K562 (cell line): Measurements from ENCODE around the gene DHRS13. TPM values are rescaled to one million over a fixed set of nuclear protein-coding genes. Genes with fewer than 3 reads are reported as not detected.
A peak's percentile ranks its signal among the peaks of the same experiment; 100 is the strongest.

ENCODE experiments used
- ATAC-seq: fragments of 200-7000 bp; cut with Tn5 transposase; 3 replicates; pipeline ENCODE4 v1.9.1; 2020; ENCODE audit warnings: moderate library complexity
- BruUV-seq: library from RNA; stranded (reverse); fragments of 400-500 nt; replicated peaks from 2 replicates; lab custom pipeline; 2021; lab: Mats Ljungman, UMichigan
- CTCF ChIA-PET: fragments of 300-600 bp; formaldehyde crosslinking; extraction: SDS; loops from one replicate; lab custom pipeline; 2021; ENCODE audit warnings: low intra/inter-chr PET ratio; lab: Yijun Ruan, JAX
- POLR2A ChIA-PET: fragments of 300-600, 350-650 bp; sonication (Branson Sonifier 250); formaldehyde crosslinking; extraction: SDS; loops from one replicate; lab custom pipeline; 2021; ENCODE audit warnings: antibody characterized with exemption, inconsistent platforms; lab: Yijun Ruan, JAX
- DNase-seq, 4 experiments: peaks; one replicate each; pipeline versions ENCODE4 v3.0.0 to v3.0.0-alpha.2; 2011 to 2018; ENCODE audit warnings: low spot score in 3 of 4, mixed read lengths in 3 of 4; ENCODE audit errors: extremely low read depth in 1 of 4
- FAIRE-seq: peaks from 2 replicates; lab custom pipeline; 2011; peaks lifted over from hg19 to GRCh38; lab: Jason Lieb, UNC
- H2AFZ ChIP-seq: 2 replicates; pipeline ENCODE4 v1.6.0; 2011; ENCODE audit warnings: low read depth, low read length, control low read depth, inconsistent platforms
- H3K27ac ChIP-seq: fragments of 200-600 bp; 3 replicates; pipeline ENCODE4 v1.8.0; 2011; ENCODE audit warnings: low read depth, mild to moderate bottlenecking, control low read depth, inconsistent platforms, low read length, moderate library complexity, mixed read lengths; ENCODE audit errors: extremely low read depth
- H3K27me3 ChIP-seq, 2 experiments: fragments of 300-600 bp in 1 of 2; 2 replicates in 1 of 2; 3 replicates in 1 of 2; pipeline versions ENCODE4 v1.6.0 to v1.8.0; 2011; ENCODE audit warnings: inconsistent platforms in 2 of 2, low read length in 2 of 2, mild to moderate bottlenecking in 1 of 2, mixed read lengths in 1 of 2, moderate library complexity in 1 of 2; ENCODE audit not compliant: control insufficient read depth in 2 of 2, insufficient read depth in 2 of 2
- H3K36me3 ChIP-seq: fragments of 300-600 bp; 3 replicates; pipeline ENCODE4 v1.8.0; 2011; ENCODE audit warnings: mild to moderate bottlenecking, low read length, inconsistent platforms; ENCODE audit not compliant: control insufficient read depth, insufficient read depth
- H3K4me1 ChIP-seq, 2 experiments: fragments of 200-600 bp in 1 of 2; replicated peaks in 1 of 2; 2 replicates in 1 of 2; 3 replicates in 1 of 2; pipeline versions ENCODE4 v1.5.1 to v1.8.0; 2011; ENCODE audit warnings: inconsistent platforms in 2 of 2, low read length in 2 of 2, mild to moderate bottlenecking in 1 of 2, mixed read lengths in 1 of 2, moderate library complexity in 1 of 2; ENCODE audit not compliant: control insufficient read depth in 2 of 2, insufficient read depth in 2 of 2
- H3K4me2 ChIP-seq: 2 replicates; pipeline ENCODE4 v1.6.1; 2011; ENCODE audit warnings: low read length, control low read depth, inconsistent platforms, mixed read lengths; ENCODE audit not compliant: insufficient read depth
- H3K4me3 ChIP-seq: fragments of 200-600 bp; sonication (generic), shearing (Covaris generic); 2 replicates; pipeline ENCODE4 v1.5.1; 2016; ENCODE audit warnings: control low read depth, inconsistent platforms
- H3K79me2 ChIP-seq: fragments of 200-600 bp; 3 replicates; pipeline ENCODE4 v1.8.0; 2011; ENCODE audit warnings: low read length, inconsistent platforms; ENCODE audit not compliant: control insufficient read depth, insufficient read depth
- H3K9ac ChIP-seq, 2 experiments: 2 replicates each; pipeline versions ENCODE4 v1.6.0 to v1.6.1; 2011; ENCODE audit warnings: low read depth in 2 of 2, low read length in 2 of 2, control low read depth in 1 of 2, inconsistent platforms in 1 of 2, mild to moderate bottlenecking in 1 of 2, mixed read lengths in 1 of 2; ENCODE audit not compliant: insufficient read depth in 1 of 2
- H3K9me1 ChIP-seq: one replicate; pipeline ENCODE4 v1.6.0; 2011; ENCODE audit warnings: inconsistent platforms, mild to moderate bottlenecking, low read length, moderate library complexity; ENCODE audit not compliant: control insufficient read depth, insufficient read depth
- H3K9me3 ChIP-seq: replicated peaks from 2 replicates; pipeline ENCODE4 v1.5.1; 2011; ENCODE audit warnings: low read depth, low read length, inconsistent platforms; ENCODE audit not compliant: control insufficient read depth, insufficient read depth
- H4K20me1 ChIP-seq: replicated peaks from 2 replicates; pipeline ENCODE4 v1.6.1; 2011; ENCODE audit warnings: low read length, inconsistent platforms, mixed read lengths; ENCODE audit not compliant: control insufficient read depth, insufficient read depth
- CAMTA2 ChIP-seq: fragments of 250-450 bp; sonication (Bioruptor Pico); conservative IDR thresholded peaks from 2 replicates; pipeline ENCODE4 v1.5.1; 2022
- RBM25 ChIP-seq: fragments of 200-400 bp; formaldehyde crosslinking; IDR thresholded peaks from 2 replicates; pipeline ENCODE4 v1.6.1; 2018; ENCODE audit warnings: low read length, low read depth, moderate library complexity; ENCODE audit not compliant: severe bottlenecking
- ZNF121 ChIP-seq: sonication (generic); formaldehyde crosslinking; conservative IDR thresholded peaks from 2 replicates; pipeline ENCODE4 v1.8.0; 2022; ENCODE audit warnings: missing genetic modification reagents
- WGBS: fragments of 100-300 bp; shearing (Covaris generic); methylation state at CpG from one replicate; pipeline ENCODE4 v1.1.6; 2016; ENCODE audit warnings: low coverage, mixed read lengths; ENCODE audit not compliant: insufficient coverage; ENCODE audit errors: missing lambda C conversion rate; 5-methylcytosine and 5-hydroxymethylcytosine counted together
- in situ Hi-C: fragments of 300-500 bp; cut with MboI; formaldehyde crosslinking; loops from 4 replicates; pipeline ENCODE4 v1.15.0; 2018; ENCODE audit warnings: inconsistent platforms, mixed read lengths
- intact Hi-C: fragments of 100-400 bp; cut with micrococcal nuclease; formaldehyde crosslinking; loops from 2 replicates; pipeline ENCODE4 v1.14.2; 2022
- polyA plus RNA-seq, 8 experiments: library from polyadenylated mRNA; depleted of rRNA in 4 of 8; stranded (reverse) in 5 of 8; unstranded in 3 of 8; fragments of >200 nt; fragmentation: Nextera tagmentation in 2 of 8; fragmentation: Illumina TruSeq in 1 of 8; extraction: Ambion mirVana in 2 of 8; extraction: Trizol in 1 of 8; gene quantifications; 2 replicates each; pipeline versions ENCODE4 v1.2.1 to v1.2.3, GENCODE V29; 2011 to 2014; ENCODE audit warnings: inconsistent platforms in 1 of 8, missing spikeins in 1 of 8
- total RNA-seq, 7 experiments: library from RNA; depleted of rRNA in 6 of 7; stranded (reverse); fragments of >200 nt in 6 of 7; fragmentation: Illumina TruSeq in 2 of 7; extraction: Trizol in 2 of 7; gene quantifications; 2 replicates each; pipeline versions ENCODE4 v1.2.1 to v1.2.3, GENCODE V29; 2011 to 2021; ENCODE audit warnings: low replicate concordance in 1 of 7
- TF ChIP-seq, protein P1 (sequence below), 2 experiments: fragments of 450-650 bp in 1 of 2; sonication (generic) in 1 of 2; formaldehyde crosslinking in 1 of 2; IDR thresholded peaks; 2 replicates each; pipeline versions ENCODE4 v1.7.1 to v1.9.0; 2016 to 2022; ENCODE audit warnings: inconsistent platforms in 1 of 2, mild to moderate bottlenecking in 1 of 2, missing genetic modification reagents in 1 of 2

DHRS13 gene
- total and polyA plus RNA-seq, 9 of the 15 experiments (the other 6 are each of a cell fraction or from before 2014, with no cell fraction given): 0.32 to 52.3 (median 34.3) TPM; not detected in 1

GRCh38 chr17:28944862-28945741, 42.2 kb upstream of the DHRS13 start:
- no peak for FAIRE-seq
- in situ Hi-C loops: no loop called here
- Histone ChIP-seq H3K4me1 (peaks cover 11 to 13% of the 10 kb centered on the region in 2 experiments; a peak in 4 of 5 replicates), H4K20me1 (peaks cover 6% of the 10 kb centered on the region; the same call in 1 of the 2 replicates), H2AFZ (no peak overlapping the region), H3K9me1 (no peaks in the 10 kb centered on the region), H3K27ac (no peak overlapping the region), H3K27me3 (no peaks in the 10 kb centered on the region), H3K79me2 (peaks cover 95% of the 10 kb centered on the region), H3K4me3 (no peak overlapping the region), H3K9ac (no peak overlapping the region), H3K4me2 (no peak overlapping the region), H3K36me3 (peaks cover 72% of the 10 kb centered on the region), H3K9me3 (no peaks in the 10 kb centered on the region)
- intact Hi-C loops: no loop called here
- ATAC-seq: no peak
- ChIA-PET POLR2A (interaction anchor here (0.8 to 2.2 kb wide), 8 partner anchors 8 to 372 kb away, joined by 3 to 8 read pairs (median 4); partner anchors contain the start of gene ALDOC), CTCF (no interaction called here)
- BruUV-seq: no TSS peak
- 90% methylated on average over 8 of the region's 8 CpGs for WGBS
- DNase-seq: no peak
- TF ChIP-seq CAMTA2 (CRISPR knock-in tag) (no peak), ZNF121 (peak; percentile 72), RBM25 (peak; percentile 26)

DNA sequence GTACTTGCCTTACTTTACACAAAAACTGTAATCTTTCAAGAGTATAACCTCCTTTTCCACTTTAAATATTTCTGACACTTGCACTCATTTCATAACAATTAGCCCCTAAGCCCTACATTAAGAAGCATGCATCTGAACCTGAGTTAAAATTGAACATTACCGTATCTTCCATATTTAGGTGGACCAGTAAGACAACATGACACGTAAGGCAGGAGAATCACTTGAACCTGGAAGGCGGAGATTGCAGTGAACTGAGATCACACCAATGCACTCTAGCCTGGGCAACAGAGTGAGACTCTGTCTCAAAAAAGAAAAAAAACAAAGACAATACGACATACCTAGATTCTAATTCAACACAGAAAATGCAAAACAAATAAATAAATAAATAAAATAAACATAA, 41.5 kb upstream of the DHRS13 start:
- no TSS peak for BruUV-seq
- DNase-seq: no peak
- H3K4me1 ChIP-seq: peaks cover 6 to 11% of the 10 kb centered on the region in 2 experiments; a peak in 4 of 5 replicates
- H3K9ac ChIP-seq: no peak overlapping the region
- H4K20me1 ChIP-seq: peaks cover 6% of the 10 kb centered on the region; the same call in 1 of the 2 replicates
- peaks cover 95% of the 10 kb centered on the region for H3K79me2 ChIP-seq
- ChIA-PET CTCF (no interaction called here), POLR2A (interaction anchor here (1.1 to 1.3 kb wide), 3 partner anchors 9 to 367 kb away, joined by 3 to 5 read pairs (median 4); partner anchors contain the start of gene ALDOC)
- FAIRE-seq: no peak
- WGBS: 84% methylated on average over 4 of the region's 4 CpGs
- no peak overlapping the region for H3K4me3 ChIP-seq
- in situ Hi-C loops: no loop called here
- no peaks in the 10 kb centered on the region for H3K27me3 ChIP-seq
- H3K4me2 ChIP-seq: no peak overlapping the region
- no peaks in the 10 kb centered on the region for H3K9me1 ChIP-seq
- H2AFZ ChIP-seq: no peak overlapping the region
- H3K9me3 ChIP-seq: no peaks in the 10 kb centered on the region
- no peak overlapping the region for H3K27ac ChIP-seq
- ATAC-seq: no peak
- intact Hi-C loops: no loop called here
- peaks cover 79% of the 10 kb centered on the region for H3K36me3 ChIP-seq
- TF ChIP-seq, protein P1, sequence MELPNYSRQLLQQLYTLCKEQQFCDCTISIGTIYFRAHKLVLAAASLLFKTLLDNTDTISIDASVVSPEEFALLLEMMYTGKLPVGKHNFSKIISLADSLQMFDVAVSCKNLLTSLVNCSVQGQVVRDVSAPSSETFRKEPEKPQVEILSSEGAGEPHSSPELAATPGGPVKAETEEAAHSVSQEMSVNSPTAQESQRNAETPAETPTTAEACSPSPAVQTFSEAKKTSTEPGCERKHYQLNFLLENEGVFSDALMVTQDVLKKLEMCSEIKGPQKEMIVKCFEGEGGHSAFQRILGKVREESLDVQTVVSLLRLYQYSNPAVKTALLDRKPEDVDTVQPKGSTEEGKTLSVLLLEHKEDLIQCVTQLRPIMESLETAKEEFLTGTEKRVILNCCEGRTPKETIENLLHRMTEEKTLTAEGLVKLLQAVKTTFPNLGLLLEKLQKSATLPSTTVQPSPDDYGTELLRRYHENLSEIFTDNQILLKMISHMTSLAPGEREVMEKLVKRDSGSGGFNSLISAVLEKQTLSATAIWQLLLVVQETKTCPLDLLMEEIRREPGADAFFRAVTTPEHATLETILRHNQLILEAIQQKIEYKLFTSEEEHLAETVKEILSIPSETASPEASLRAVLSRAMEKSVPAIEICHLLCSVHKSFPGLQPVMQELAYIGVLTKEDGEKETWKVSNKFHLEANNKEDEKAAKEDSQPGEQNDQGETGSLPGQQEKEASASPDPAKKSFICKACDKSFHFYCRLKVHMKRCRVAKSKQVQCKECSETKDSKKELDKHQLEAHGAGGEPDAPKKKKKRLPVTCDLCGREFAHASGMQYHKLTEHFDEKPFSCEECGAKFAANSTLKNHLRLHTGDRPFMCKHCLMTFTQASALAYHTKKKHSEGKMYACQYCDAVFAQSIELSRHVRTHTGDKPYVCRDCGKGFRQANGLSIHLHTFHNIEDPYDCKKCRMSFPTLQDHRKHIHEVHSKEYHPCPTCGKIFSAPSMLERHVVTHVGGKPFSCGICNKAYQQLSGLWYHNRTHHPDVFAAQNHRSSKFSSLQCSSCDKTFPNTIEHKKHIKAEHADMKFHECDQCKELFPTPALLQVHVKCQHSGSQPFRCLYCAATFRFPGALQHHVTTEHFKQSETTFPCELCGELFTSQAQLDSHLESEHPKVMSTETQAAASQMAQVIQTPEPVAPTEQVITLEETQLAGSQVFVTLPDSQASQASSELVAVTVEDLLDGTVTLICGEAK (IDR thresholded peaks at IDR 0.05): no peak
- TF ChIP-seq, protein P1 (CRISPR knock-in tag; IDR thresholded peaks at IDR 0.05): no peak
